Cerebellar nuclear complex (tissue), 1 donor: Measurements from ENCODE around the gene TCERG1L.
"Not testable (repeated sequence)": the region's sequence is repeated elsewhere in the genome, so short reads cannot be mapped to it uniquely, and the experiment has no call there.

Experiments used
- DNase-seq, 2 experiments: peaks; one replicate each; lab custom pipeline; 2025; lab: John Stamatoyannopoulos, UW

The TCERG1L gene

GRCh38 chr10:131165092-131165491 lies 146.4 kb downstream of the TCERG1L start:
- no peak for DNase-seq

- DNase-seq = no peak
These were observed 148.4 kb downstream of the TCERG1L start for GRCh38 chr10:131162866-131163843.

- DNase-seq = no peak
These were observed 149.3 kb downstream of the TCERG1L start for GRCh38 chr10:131162211-131162610.

- DNase-seq = no peak
These were observed 150.4 kb downstream of the TCERG1L start for GRCh38 chr10:131161087-131161486.

- no peak for DNase-seq
These were observed 151.2 kb downstream of the TCERG1L start for GRCh38 chr10:131160219-131160875.

GRCh38 chr10:131159771-131160170 lies 151.8 kb downstream of the TCERG1L start:
- DNase-seq = no peak

- DNase-seq = no peak
These were observed 152.8 kb downstream of the TCERG1L start for GRCh38 chr10:131158695-131159094.

GRCh38 chr10:131157899-131158298 lies 153.6 kb downstream of the TCERG1L start:
- DNase-seq = no peak

GRCh38 chr10:131155876-131156230 lies 155.7 kb downstream of the TCERG1L start:
- DNase-seq = no peak

GRCh38 chr10:131155218-131155875 lies 156.2 kb downstream of the TCERG1L start:
- no peak for DNase-seq

GRCh38 chr10:131154306-131155025 lies 157.1 kb downstream of the TCERG1L start:
- no peak for DNase-seq

- not testable (repeated sequence) for DNase-seq
These were observed 159.1 kb downstream of the TCERG1L start for GRCh38 chr10:131152456-131152855.

GRCh38 chr10:131150126-131150525 lies 161.4 kb downstream of the TCERG1L start:
- DNase-seq = no peak

- no peak for DNase-seq
These were observed 161.9 kb downstream of the TCERG1L start for GRCh38 chr10:131149586-131149985.

GRCh38 chr10:131149111-131149510 lies 162.4 kb downstream of the TCERG1L start:
- no peak for DNase-seq

GRCh38 chr10:131148270-131148669 lies 163.3 kb downstream of the TCERG1L start:
- DNase-seq = no peak

- DNase-seq = no peak
These were observed 164.1 kb downstream of the TCERG1L start for GRCh38 chr10:131147301-131147975.

GRCh38 chr10:131146790-131147189 lies 164.7 kb downstream of the TCERG1L start:
- DNase-seq = no peak

GRCh38 chr10:131145756-131146155 lies 165.8 kb downstream of the TCERG1L start:
- DNase-seq = no peak

GRCh38 chr10:131144711-131145375 lies 166.7 kb downstream of the TCERG1L start:
- no peak for DNase-seq

GRCh38 chr10:131144196-131144595 lies 167.3 kb downstream of the TCERG1L start:
- DNase-seq = no peak
